OCI-LY3 (cell line): Measurements from ENCODE around the gene MYO5A.

ENCODE experiments used
- H2AFZ ChIP-seq: fragments of 200-600, 300-600 bp; shearing (Covaris generic); 2 replicates; pipeline ENCODE4 v1.6.0; 2014; ENCODE audit warnings: antibody characterized with exemption, low read depth, low read length
- H3K27ac ChIP-seq: fragments of 200-600, 300-600 bp; sonication (generic); 2 replicates; pipeline ENCODE4 v1.5.1; 2014; ENCODE audit warnings: mild to moderate bottlenecking, low read length, moderate library complexity, mixed read lengths
- H3K27me3 ChIP-seq: fragments of 200-600, 300-600 bp; sonication (generic); 2 replicates; pipeline ENCODE4 v1.6.1; 2014; ENCODE audit warnings: low read depth, low read length, mixed read lengths
- H3K36me3 ChIP-seq: fragments of 200-600, 300-600 bp; sonication (generic); replicated peaks from 2 replicates; pipeline ENCODE3; 2014; ENCODE audit warnings: low read depth, low read length, mixed read lengths
- H3K4me1 ChIP-seq: fragments of 300-600, 200-600 bp; sonication (generic); 2 replicates; pipeline ENCODE4 v1.6.1; 2014; ENCODE audit warnings: low read length, mixed read lengths
- H3K4me2 ChIP-seq: fragments of 200-600, 300-600 bp; sonication (generic); 2 replicates; pipeline ENCODE4 v1.6.1; 2014; ENCODE audit warnings: low read length, mixed read lengths
- H3K4me3 ChIP-seq: fragments of 300-600, 200-600 bp; sonication (generic); 2 replicates; pipeline ENCODE4 v1.5.1; 2014; ENCODE audit warnings: antibody characterized with exemption, mild to moderate bottlenecking, low read length, moderate library complexity
- H3K79me2 ChIP-seq: fragments of 300-600, 200-600 bp; shearing (Covaris generic); 2 replicates; pipeline ENCODE4 v1.6.1; 2014; ENCODE audit warnings: mild to moderate bottlenecking, low read length, mixed read lengths
- H3K9ac ChIP-seq: fragments of 300-600, 200-600 bp; shearing (Covaris generic); 2 replicates; pipeline ENCODE4 v1.6.0; 2014; ENCODE audit warnings: mild to moderate bottlenecking, low read length, moderate library complexity
- H3K9me3 ChIP-seq: fragments of 200-600, 300-600 bp; shearing (Covaris generic); 2 replicates; pipeline ENCODE4 v1.6.1; 2014; ENCODE audit warnings: low read length, mixed read lengths; ENCODE audit not compliant: insufficient read depth
- H4K20me1 ChIP-seq: fragments of 200-600, 300-600 bp; sonication (generic); 2 replicates; pipeline ENCODE4 v1.6.1; 2016; ENCODE audit warnings: low read length, mixed read lengths; ENCODE audit not compliant: insufficient read depth
- CTCF ChIP-seq: fragments of 200-600, 300-600 bp; sonication (generic); IDR thresholded peaks from 2 replicates; pipeline ENCODE4 v1.5.1; 2014; ENCODE audit warnings: antibody characterized with exemption, low read length, low read depth
- EZH2phosphoT487 ChIP-seq: fragments of 200-600 bp; shearing (Covaris generic); IDR thresholded peaks from 2 replicates; pipeline ENCODE4 v1.6.1; 2018; ENCODE audit warnings: antibody characterized with exemption, mixed run types, low read depth

Gene MYO5A

GRCh38 chr15:52408823-52409222 lies 119.9 kb downstream of the MYO5A start:
- Histone ChIP-seq H3K4me2 (no peak overlapping the region), H3K27ac (no peak overlapping the region), H3K9ac (no peak overlapping the region), H3K4me3 (no peak overlapping the region), H3K9me3 (no peaks in the 10 kb centered on the region), H3K4me1 (no peaks in the 10 kb centered on the region), H3K79me2 (no peaks in the 10 kb centered on the region), H3K27me3 (no peaks in the 10 kb centered on the region), H3K36me3 (peaks cover 17% of the 10 kb centered on the region), H2AFZ (no peak overlapping the region), H4K20me1 (no peaks in the 10 kb centered on the region)
- TF ChIP-seq CTCF, result no peak
- no peak for TF ChIP-seq EZH2phosphoT487

GRCh38 chr15:52407374-52407773 lies 121.3 kb downstream of the MYO5A start:
- Histone ChIP-seq H3K4me2 (no peak overlapping the region), H3K79me2 (no peaks in the 10 kb centered on the region), H3K27me3 (no peaks in the 10 kb centered on the region), H3K9me3 (no peaks in the 10 kb centered on the region), H3K4me3 (no peak overlapping the region), H3K4me1 (no peaks in the 10 kb centered on the region), H3K36me3 (peaks cover 24% of the 10 kb centered on the region), H3K9ac (no peak overlapping the region), H3K27ac (no peak overlapping the region), H4K20me1 (no peaks in the 10 kb centered on the region), H2AFZ (no peak overlapping the region)
- TF ChIP-seq CTCF (no peak), EZH2phosphoT487 (no peak)

GRCh38 chr15:52406601-52407000 lies 122.1 kb downstream of the MYO5A start:
- Histone ChIP-seq H3K4me3 (no peak overlapping the region), H3K4me2 (no peak overlapping the region), H3K36me3 (peaks cover 27% of the 10 kb centered on the region), H3K27me3 (no peaks in the 10 kb centered on the region), H3K9ac (no peak overlapping the region), H4K20me1 (no peaks in the 10 kb centered on the region), H2AFZ (no peak overlapping the region), H3K27ac (no peak overlapping the region), H3K79me2 (no peaks in the 10 kb centered on the region), H3K4me1 (no peaks in the 10 kb centered on the region), H3K9me3 (no peaks in the 10 kb centered on the region)
- TF ChIP-seq CTCF (no peak), EZH2phosphoT487 (no peak)

- TF ChIP-seq EZH2phosphoT487 (no peak), CTCF (no peak)
- no peak overlapping the region for H3K9ac ChIP-seq
- no peaks in the 10 kb centered on the region for H4K20me1 ChIP-seq
- H3K4me1 ChIP-seq, result no peaks in the 10 kb centered on the region
- no peak overlapping the region for H2AFZ ChIP-seq
- H3K9me3 ChIP-seq, result no peaks in the 10 kb centered on the region
- H3K4me3 ChIP-seq, result no peak overlapping the region
- H3K27ac ChIP-seq, result no peak overlapping the region
- no peak overlapping the region for H3K4me2 ChIP-seq
- no peaks in the 10 kb centered on the region for H3K27me3 ChIP-seq
- H3K79me2 ChIP-seq, result no peaks in the 10 kb centered on the region
- H3K36me3 ChIP-seq, result peaks cover 28% of the 10 kb centered on the region
These were observed 122.8 kb downstream of the MYO5A start for GRCh38 chr15:52405856-52406255.
